ENCODE results near the gene SFRP5.

SFRP5 gene

GRCh38 chr10:97798958-97799610 lies 27.3 kb upstream of the SFRP5 start:
- no peak for DNase-seq (ENCODE audit: low read depth in 1 of 2, low spot score in 1 of 2)
- H3K4me3 ChIP-seq (replicated peaks; ENCODE audit: insufficient read depth, low read length) = no peak overlapping the region
- TF ChIP-seq SPI1 (IDR thresholded peaks at IDR 0.05; ENCODE audit: borderline replicate concordance, low read depth) = no peak
- TF ChIP-seq GABPA (IDR thresholded peaks at IDR 0.05; ENCODE audit: low read depth) = no peak
- no peak for TF ChIP-seq CTCF (IDR thresholded peaks at IDR 0.05; ENCODE audit: insufficient read depth, low read length)
- TF ChIP-seq REST (IDR thresholded peaks at IDR 0.05; ENCODE audit: insufficient replicate concordance, low read depth) = no peak
- TF ChIP-seq POLR2AphosphoS5 (IDR thresholded peaks at IDR 0.05; ENCODE audit: low read depth) = no peak
- no peak overlapping the region for H3K27ac ChIP-seq (replicated peaks)
- H3K27me3 ChIP-seq (ENCODE audit: insufficient read depth, poor library complexity, severe bottlenecking) = peaks cover 4% of the 10 kb centered on the region

GRCh38 chr10:97796651-97797050 lies 24.9 kb upstream of the SFRP5 start:
- Histone ChIP-seq H3K27me3 (ENCODE audit: insufficient read depth, poor library complexity, severe bottlenecking) (peaks cover 4% of the 10 kb centered on the region), H3K4me3 (replicated peaks; ENCODE audit: insufficient read depth, low read length) (no peak overlapping the region), H3K27ac (replicated peaks) (no peak overlapping the region)
- TF ChIP-seq SPI1 (IDR thresholded peaks at IDR 0.05; ENCODE audit: borderline replicate concordance, low read depth) = no peak
- TF ChIP-seq REST (IDR thresholded peaks at IDR 0.05; ENCODE audit: insufficient replicate concordance, low read depth) = no peak
- no peak for TF ChIP-seq CTCF (IDR thresholded peaks at IDR 0.05; ENCODE audit: insufficient read depth, low read length)
- DNase-seq (ENCODE audit: low read depth in 1 of 2, low spot score in 1 of 2) = no peak

GRCh38 chr10:97795886-97796285 lies 24.1 kb upstream of the SFRP5 start:
- DNase-seq (ENCODE audit: low read depth in 1 of 2, low spot score in 1 of 2) = no peak
- Histone ChIP-seq H3K27ac (replicated peaks) (no peak overlapping the region), H3K27me3 (ENCODE audit: insufficient read depth, poor library complexity, severe bottlenecking) (peaks cover 4% of the 10 kb centered on the region), H3K4me3 (replicated peaks; ENCODE audit: insufficient read depth, low read length) (no peak overlapping the region)
- no peak for TF ChIP-seq GABPA (IDR thresholded peaks at IDR 0.05; ENCODE audit: low read depth)
- no peak for TF ChIP-seq POLR2AphosphoS5 (IDR thresholded peaks at IDR 0.05; ENCODE audit: low read depth)
- TF ChIP-seq SPI1 (IDR thresholded peaks at IDR 0.05; ENCODE audit: borderline replicate concordance, low read depth) = no peak
- TF ChIP-seq CTCF (IDR thresholded peaks at IDR 0.05; ENCODE audit: insufficient read depth, low read length) = no peak
- no peak for TF ChIP-seq REST (IDR thresholded peaks at IDR 0.05; ENCODE audit: insufficient replicate concordance, low read depth)

Measured in HL-60 (cell line).